ENCODE data around the gene GRID1.

The GRID1 gene

DNA sequence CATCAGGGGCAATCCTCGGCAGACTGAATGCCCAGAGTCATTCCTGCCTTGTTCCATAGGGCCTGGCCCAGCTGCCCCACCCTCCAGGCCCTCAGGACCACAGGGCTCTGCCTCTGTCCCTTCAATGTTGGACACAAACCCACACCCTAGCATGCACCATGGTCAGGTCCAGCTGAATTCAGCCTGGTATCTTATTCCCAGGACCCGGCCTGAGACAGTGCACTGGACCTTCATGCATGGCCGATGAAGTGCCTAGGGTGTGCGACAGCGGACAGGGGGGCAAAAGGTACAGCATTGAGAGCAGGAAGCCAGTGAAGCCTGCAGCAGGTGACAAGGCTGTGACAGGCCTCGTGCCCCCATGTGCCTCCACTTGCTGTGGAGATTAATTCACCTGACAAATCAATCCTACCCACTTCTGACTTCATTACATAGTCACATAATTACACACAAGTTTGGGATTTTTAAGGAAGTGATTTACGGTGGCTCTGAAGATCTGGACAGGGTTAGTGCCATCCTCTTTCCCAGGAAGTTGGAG is 261.9 kb downstream of the GRID1 start:
- Histone ChIP-seq H3K4me2 (ENCODE audit: low read depth, low read length) (no peak overlapping the region), H3K27ac (ENCODE audit: low read length) (no peak overlapping the region), H3K4me3 (ENCODE audit: low read length) (no peak overlapping the region), H3K9me2 (replicated peaks; ENCODE audit: insufficient read depth, low read length) (no peaks in the 10 kb centered on the region), H3K9ac (ENCODE audit: low read length) (no peak overlapping the region), H3K27me3 (replicated peaks; ENCODE audit: insufficient read depth, low read length) (no peaks in the 10 kb centered on the region), H3K4me1 (ENCODE audit: low read length) (no peaks in the 10 kb centered on the region), H3K36me3 (replicated peaks; ENCODE audit: insufficient read depth, low read length) (no peaks in the 10 kb centered on the region), H2AFZ (ENCODE audit: low read length) (no peak overlapping the region), H3K9me3 (replicated peaks; ENCODE audit: insufficient read depth, low read length) (no peaks in the 10 kb centered on the region), H4K20me1 (ENCODE audit: insufficient read depth, low read length) (no peaks in the 10 kb centered on the region), H3F3A (ENCODE audit: insufficient read depth, low read length) (no peaks in the 10 kb centered on the region), H3K79me2 (ENCODE audit: low read length) (no peaks in the 10 kb centered on the region)
- no peak for DNase-seq
- TF ChIP-seq EZH2phosphoT487 (IDR thresholded peaks at IDR 0.05; ENCODE audit: low read length), result no peak
- TF ChIP-seq, protein P1, sequence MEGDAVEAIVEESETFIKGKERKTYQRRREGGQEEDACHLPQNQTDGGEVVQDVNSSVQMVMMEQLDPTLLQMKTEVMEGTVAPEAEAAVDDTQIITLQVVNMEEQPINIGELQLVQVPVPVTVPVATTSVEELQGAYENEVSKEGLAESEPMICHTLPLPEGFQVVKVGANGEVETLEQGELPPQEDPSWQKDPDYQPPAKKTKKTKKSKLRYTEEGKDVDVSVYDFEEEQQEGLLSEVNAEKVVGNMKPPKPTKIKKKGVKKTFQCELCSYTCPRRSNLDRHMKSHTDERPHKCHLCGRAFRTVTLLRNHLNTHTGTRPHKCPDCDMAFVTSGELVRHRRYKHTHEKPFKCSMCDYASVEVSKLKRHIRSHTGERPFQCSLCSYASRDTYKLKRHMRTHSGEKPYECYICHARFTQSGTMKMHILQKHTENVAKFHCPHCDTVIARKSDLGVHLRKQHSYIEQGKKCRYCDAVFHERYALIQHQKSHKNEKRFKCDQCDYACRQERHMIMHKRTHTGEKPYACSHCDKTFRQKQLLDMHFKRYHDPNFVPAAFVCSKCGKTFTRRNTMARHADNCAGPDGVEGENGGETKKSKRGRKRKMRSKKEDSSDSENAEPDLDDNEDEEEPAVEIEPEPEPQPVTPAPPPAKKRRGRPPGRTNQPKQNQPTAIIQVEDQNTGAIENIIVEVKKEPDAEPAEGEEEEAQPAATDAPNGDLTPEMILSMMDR (IDR thresholded peaks at IDR 0.05; ENCODE audit: low read length), result no peak
- TF ChIP-seq EZH2 (optimal IDR thresholded peaks at IDR 0.05; ENCODE audit: low read depth, low read length), result no peak

- Histone ChIP-seq H3K36me3 (replicated peaks; ENCODE audit: insufficient read depth, low read length) (no peaks in the 10 kb centered on the region), H3K27ac (ENCODE audit: low read length) (no peak overlapping the region), H3K4me3 (ENCODE audit: low read length) (no peak overlapping the region), H3F3A (ENCODE audit: insufficient read depth, low read length) (no peaks in the 10 kb centered on the region), H3K9me2 (replicated peaks; ENCODE audit: insufficient read depth, low read length) (no peaks in the 10 kb centered on the region), H3K4me2 (ENCODE audit: low read depth, low read length) (no peak overlapping the region), H2AFZ (ENCODE audit: low read length) (no peak overlapping the region), H4K20me1 (ENCODE audit: insufficient read depth, low read length) (no peaks in the 10 kb centered on the region), H3K4me1 (ENCODE audit: low read length) (no peaks in the 10 kb centered on the region), H3K9me3 (replicated peaks; ENCODE audit: insufficient read depth, low read length) (no peaks in the 10 kb centered on the region), H3K9ac (ENCODE audit: low read length) (no peak overlapping the region), H3K27me3 (replicated peaks; ENCODE audit: insufficient read depth, low read length) (no peaks in the 10 kb centered on the region), H3K79me2 (ENCODE audit: low read length) (no peaks in the 10 kb centered on the region)
- DNase-seq, result no peak
- TF ChIP-seq, protein P1 (IDR thresholded peaks at IDR 0.05; ENCODE audit: low read length), result no peak
- TF ChIP-seq EZH2phosphoT487 (IDR thresholded peaks at IDR 0.05; ENCODE audit: low read length) (no peak), EZH2 (optimal IDR thresholded peaks at IDR 0.05; ENCODE audit: low read depth, low read length) (no peak)
These were observed 262.4 kb downstream of the GRID1 start for GRCh38 chr10:86104156-86104555.

- H2AFZ ChIP-seq (ENCODE audit: low read length), result no peak overlapping the region
- H3K9me2 ChIP-seq (replicated peaks; ENCODE audit: insufficient read depth, low read length), result no peaks in the 10 kb centered on the region
- H4K20me1 ChIP-seq (ENCODE audit: insufficient read depth, low read length), result no peaks in the 10 kb centered on the region
- no peaks in the 10 kb centered on the region for H3K36me3 ChIP-seq (replicated peaks; ENCODE audit: insufficient read depth, low read length)
- H3K27ac ChIP-seq (ENCODE audit: low read length), result no peak overlapping the region
- DNase-seq, result no peak
- no peaks in the 10 kb centered on the region for H3K4me1 ChIP-seq (ENCODE audit: low read length)
- H3K4me3 ChIP-seq (ENCODE audit: low read length), result no peak overlapping the region
- H3K27me3 ChIP-seq (replicated peaks; ENCODE audit: insufficient read depth, low read length), result no peaks in the 10 kb centered on the region
- no peaks in the 10 kb centered on the region for H3K9me3 ChIP-seq (replicated peaks; ENCODE audit: insufficient read depth, low read length)
- no peaks in the 10 kb centered on the region for H3K79me2 ChIP-seq (ENCODE audit: low read length)
- no peak for TF ChIP-seq EZH2phosphoT487 (IDR thresholded peaks at IDR 0.05; ENCODE audit: low read length)
- TF ChIP-seq EZH2 (optimal IDR thresholded peaks at IDR 0.05; ENCODE audit: low read depth, low read length), result no peak
- TF ChIP-seq, protein P1 (IDR thresholded peaks at IDR 0.05; ENCODE audit: low read length), result no peak
- no peaks in the 10 kb centered on the region for H3F3A ChIP-seq (ENCODE audit: insufficient read depth, low read length)
- no peak overlapping the region for H3K4me2 ChIP-seq (ENCODE audit: low read depth, low read length)
- H3K9ac ChIP-seq (ENCODE audit: low read length), result no peak overlapping the region
These were observed 263.0 kb downstream of the GRID1 start for GRCh38 chr10:86103391-86104101.
